Measurements from ENCODE around the gene MAP3K6. TPM values are rescaled to one million over a fixed set of nuclear protein-coding genes. Genes with fewer than 3 reads are reported as not detected.
A peak's percentile ranks its signal among the peaks of the same experiment; 100 is the strongest.

Gene MAP3K6
- polyA plus RNA-seq, 1 experiment, result 7.6 TPM

DNA sequence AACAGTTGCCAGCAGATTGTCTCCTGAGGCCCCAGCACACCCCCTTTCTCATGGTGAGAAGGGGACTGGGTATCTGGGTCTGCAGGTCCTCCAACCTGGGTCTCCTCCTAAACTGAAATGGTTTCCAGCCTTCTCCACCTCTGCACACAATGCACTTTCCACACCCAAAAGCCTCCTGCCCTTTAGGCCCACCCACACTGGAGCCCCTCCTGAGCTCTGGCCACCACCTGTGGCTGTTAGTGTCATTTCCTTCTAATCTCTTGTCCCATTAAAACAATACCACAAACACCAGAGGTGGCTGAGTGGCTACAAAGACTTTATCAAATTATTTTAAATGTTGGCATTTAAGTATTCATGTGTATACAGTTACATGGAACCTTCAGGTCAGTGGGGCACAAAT lies 37.2 kb upstream of the MAP3K6 start:
- no peak overlapping the region for H3K4me3 ChIP-seq (ENCODE audit: low read depth, low read length)
- no peak for DNase-seq (ENCODE audit: low read depth, low spot score)
- ChIA-PET CTCF (interaction anchor here (0.6 to 2.9 kb wide), 4 partner anchors 9 to 202 kb away, joined by 3 to 18 read pairs (median 9); no protein-coding TSS in a partner anchor), POLR2A (no interaction called here)
- H3K27ac ChIP-seq (ENCODE audit: low read depth, low read length), result peak overlapping the region; percentile 47
- no peaks in the 10 kb centered on the region for H3K27me3 ChIP-seq (ENCODE audit: control insufficient read depth, insufficient read depth, low read length)
- TF ChIP-seq, protein P1, sequence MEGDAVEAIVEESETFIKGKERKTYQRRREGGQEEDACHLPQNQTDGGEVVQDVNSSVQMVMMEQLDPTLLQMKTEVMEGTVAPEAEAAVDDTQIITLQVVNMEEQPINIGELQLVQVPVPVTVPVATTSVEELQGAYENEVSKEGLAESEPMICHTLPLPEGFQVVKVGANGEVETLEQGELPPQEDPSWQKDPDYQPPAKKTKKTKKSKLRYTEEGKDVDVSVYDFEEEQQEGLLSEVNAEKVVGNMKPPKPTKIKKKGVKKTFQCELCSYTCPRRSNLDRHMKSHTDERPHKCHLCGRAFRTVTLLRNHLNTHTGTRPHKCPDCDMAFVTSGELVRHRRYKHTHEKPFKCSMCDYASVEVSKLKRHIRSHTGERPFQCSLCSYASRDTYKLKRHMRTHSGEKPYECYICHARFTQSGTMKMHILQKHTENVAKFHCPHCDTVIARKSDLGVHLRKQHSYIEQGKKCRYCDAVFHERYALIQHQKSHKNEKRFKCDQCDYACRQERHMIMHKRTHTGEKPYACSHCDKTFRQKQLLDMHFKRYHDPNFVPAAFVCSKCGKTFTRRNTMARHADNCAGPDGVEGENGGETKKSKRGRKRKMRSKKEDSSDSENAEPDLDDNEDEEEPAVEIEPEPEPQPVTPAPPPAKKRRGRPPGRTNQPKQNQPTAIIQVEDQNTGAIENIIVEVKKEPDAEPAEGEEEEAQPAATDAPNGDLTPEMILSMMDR (IDR thresholded peaks at IDR 0.05; ENCODE audit: low read depth, low read length), result no peak
- H3K9me3 ChIP-seq (ENCODE audit: control insufficient read depth, insufficient read depth, low read length), result no peaks in the 10 kb centered on the region

DNA sequence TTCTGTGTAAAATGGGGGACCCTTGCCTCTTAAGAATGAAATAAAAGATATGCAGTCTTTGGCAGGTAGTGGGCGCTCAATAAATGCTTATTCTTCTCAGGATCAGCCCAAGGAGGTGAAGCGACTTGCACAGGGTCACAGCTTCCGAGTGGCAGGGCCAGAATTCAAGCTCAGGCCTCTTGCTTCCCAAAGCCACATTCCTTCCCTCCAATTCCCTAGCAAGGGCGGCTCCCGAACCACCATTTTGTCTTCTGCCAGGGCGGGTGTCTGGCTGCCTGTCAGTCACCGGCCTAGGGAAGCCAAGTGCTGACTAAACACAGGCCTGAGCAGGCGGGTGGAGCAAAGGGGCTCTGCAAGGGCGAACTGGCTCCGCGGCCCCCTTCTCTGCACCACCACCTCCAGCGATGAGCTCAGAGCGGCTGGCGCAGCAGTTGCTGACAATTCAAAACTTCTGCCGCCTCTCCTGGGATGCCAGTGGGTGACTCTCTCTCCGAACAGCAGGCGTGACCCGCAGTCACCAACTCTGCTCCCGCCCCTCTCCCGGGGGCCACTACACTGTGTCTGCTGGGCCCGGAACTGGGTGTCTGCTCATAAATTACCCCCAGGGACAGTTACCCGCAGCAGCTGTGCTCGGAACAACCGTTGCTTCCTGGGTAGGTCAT lies 36.4 kb upstream of the MAP3K6 start:
- H3K4me3 ChIP-seq (ENCODE audit: low read depth, low read length), result no peak overlapping the region
- ChIA-PET CTCF (interaction anchor here (0.6 to 2.9 kb wide), 7 partner anchors 13 to 854 kb away, joined by 3 to 18 read pairs (median 3); no protein-coding TSS in a partner anchor), POLR2A (no interaction called here)
- no peaks in the 10 kb centered on the region for H3K27me3 ChIP-seq (ENCODE audit: control insufficient read depth, insufficient read depth, low read length)
- DNase-seq (ENCODE audit: low read depth, low spot score), result no peak
- peak overlapping the region; percentile 47 for H3K27ac ChIP-seq (ENCODE audit: low read depth, low read length)
- H3K9me3 ChIP-seq (ENCODE audit: control insufficient read depth, insufficient read depth, low read length), result no peaks in the 10 kb centered on the region
- TF ChIP-seq, protein P1 (IDR thresholded peaks at IDR 0.05; ENCODE audit: low read depth, low read length), result peak; percentile 35

DNA sequence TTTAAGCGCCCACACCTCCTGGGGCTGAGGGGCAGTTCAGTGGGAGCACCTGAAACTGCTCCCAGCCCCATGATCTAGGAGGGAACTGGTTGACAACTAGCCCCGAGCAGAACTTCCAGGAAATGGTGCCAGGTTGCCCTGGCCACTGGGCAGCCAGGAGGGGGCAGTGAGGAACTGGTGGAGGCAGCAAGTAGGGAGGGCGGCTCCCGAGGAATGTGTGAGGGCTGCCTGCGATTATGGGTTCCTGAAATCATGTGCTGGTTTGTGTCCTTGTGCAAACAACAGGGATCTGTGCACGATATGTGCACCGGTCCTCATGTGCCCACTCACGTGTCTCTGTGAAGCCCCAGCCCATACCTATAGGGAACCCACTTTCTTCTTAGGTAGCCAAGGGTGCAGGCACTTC lies 35.6 kb upstream of the MAP3K6 start:
- TF ChIP-seq, protein P1 (IDR thresholded peaks at IDR 0.05; ENCODE audit: low read depth, low read length), result peak; percentile 52
- H3K27ac ChIP-seq (ENCODE audit: low read depth, low read length), result no peak overlapping the region
- H3K9me3 ChIP-seq (ENCODE audit: control insufficient read depth, insufficient read depth, low read length), result no peaks in the 10 kb centered on the region
- H3K4me3 ChIP-seq (ENCODE audit: low read depth, low read length), result no peak overlapping the region
- H3K27me3 ChIP-seq (ENCODE audit: control insufficient read depth, insufficient read depth, low read length), result no peaks in the 10 kb centered on the region
- no peak for DNase-seq (ENCODE audit: low read depth, low spot score)
- ChIA-PET POLR2A (no interaction called here), CTCF (interaction anchor here (0.6 to 2.9 kb wide), 9 partner anchors 16 to 853 kb away, joined by 3 to 18 read pairs (median 4); no protein-coding TSS in a partner anchor)

DNA sequence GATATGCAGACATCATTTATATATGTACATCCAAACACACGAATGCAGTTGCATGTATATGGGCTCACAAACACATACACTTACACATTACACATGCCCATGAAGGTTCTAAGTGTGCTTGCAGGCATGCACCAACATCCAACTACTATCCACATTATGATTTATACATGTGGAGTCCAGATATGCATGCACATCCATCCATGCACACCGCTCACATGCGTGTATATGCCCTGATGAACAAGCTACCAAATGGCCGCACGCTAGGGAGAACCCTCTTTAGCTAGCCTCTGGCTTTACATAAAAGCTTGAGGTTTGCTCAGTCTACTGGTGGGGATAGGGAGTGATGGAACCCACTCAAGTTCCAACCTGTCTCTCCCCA lies 34.2 kb upstream of the MAP3K6 start:
- TF ChIP-seq, protein P1 (IDR thresholded peaks at IDR 0.05; ENCODE audit: low read depth, low read length), result no peak
- CTCF ChIA-PET, result interaction anchor here (1.3 to 2.9 kb wide), 3 partner anchors 33 to 355 kb away, joined by 3 to 18 read pairs (median 3); no protein-coding TSS in a partner anchor
- DNase-seq (ENCODE audit: low read depth, low spot score), result no peak
- Histone ChIP-seq H3K27me3 (ENCODE audit: control insufficient read depth, insufficient read depth, low read length) (no peaks in the 10 kb centered on the region), H3K4me3 (ENCODE audit: low read depth, low read length) (no peak overlapping the region), H3K27ac (ENCODE audit: low read depth, low read length) (no peak overlapping the region), H3K9me3 (ENCODE audit: control insufficient read depth, insufficient read depth, low read length) (no peaks in the 10 kb centered on the region)
- POLR2A ChIA-PET, result interaction anchor here (0.6 kb wide), 1 partner anchor 194 kb away, joined by 3 read pairs; no protein-coding TSS in a partner anchor
